ENCODE measurements around the gene MDM2.

DNA sequence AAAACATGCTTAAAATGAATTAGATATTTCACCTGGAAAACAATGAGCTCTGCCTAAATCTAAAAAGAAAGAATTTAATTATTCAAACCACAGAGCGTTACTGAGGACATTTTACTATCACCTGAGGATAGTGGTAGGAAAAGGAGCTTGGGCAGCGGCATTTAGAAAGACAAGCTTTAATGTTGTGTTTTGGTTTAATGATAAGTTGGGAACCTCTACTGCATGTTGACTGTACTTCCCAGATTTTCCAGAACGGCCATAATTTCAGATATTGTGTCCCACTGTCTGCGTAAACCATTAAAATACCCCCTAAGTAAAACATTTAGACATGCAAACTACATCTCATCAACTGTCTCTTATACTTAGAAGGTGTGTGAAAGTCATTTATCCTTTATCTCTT, 69.6 kb downstream of the MDM2 start:
- TF ChIP-seq, protein P1, sequence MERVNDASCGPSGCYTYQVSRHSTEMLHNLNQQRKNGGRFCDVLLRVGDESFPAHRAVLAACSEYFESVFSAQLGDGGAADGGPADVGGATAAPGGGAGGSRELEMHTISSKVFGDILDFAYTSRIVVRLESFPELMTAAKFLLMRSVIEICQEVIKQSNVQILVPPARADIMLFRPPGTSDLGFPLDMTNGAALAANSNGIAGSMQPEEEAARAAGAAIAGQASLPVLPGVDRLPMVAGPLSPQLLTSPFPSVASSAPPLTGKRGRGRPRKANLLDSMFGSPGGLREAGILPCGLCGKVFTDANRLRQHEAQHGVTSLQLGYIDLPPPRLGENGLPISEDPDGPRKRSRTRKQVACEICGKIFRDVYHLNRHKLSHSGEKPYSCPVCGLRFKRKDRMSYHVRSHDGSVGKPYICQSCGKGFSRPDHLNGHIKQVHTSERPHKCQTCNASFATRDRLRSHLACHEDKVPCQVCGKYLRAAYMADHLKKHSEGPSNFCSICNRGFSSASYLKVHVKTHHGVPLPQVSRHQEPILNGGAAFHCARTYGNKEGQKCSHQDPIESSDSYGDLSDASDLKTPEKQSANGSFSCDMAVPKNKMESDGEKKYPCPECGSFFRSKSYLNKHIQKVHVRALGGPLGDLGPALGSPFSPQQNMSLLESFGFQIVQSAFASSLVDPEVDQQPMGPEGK (CRISPR knock-in tag; IDR thresholded peaks at IDR 0.05; ENCODE audit: borderline replicate concordance) = no peak
- TF ChIP-seq ZNF8 (CRISPR knock-in tag; IDR thresholded peaks at IDR 0.05) (no peak), PPARA (CRISPR knock-in tag; IDR thresholded peaks at IDR 0.05; ENCODE audit: borderline replicate concordance) (no peak), OSR1 (CRISPR knock-in tag; IDR thresholded peaks at IDR 0.05) (no peak), ISL1 (CRISPR knock-in tag; IDR thresholded peaks at IDR 0.05) (no peak), ZFP30 (CRISPR knock-in tag; IDR thresholded peaks at IDR 0.05) (no peak), TCF4 (CRISPR knock-in tag; IDR thresholded peaks at IDR 0.05; ENCODE audit: borderline replicate concordance) (no peak), RARB (CRISPR knock-in tag; IDR thresholded peaks at IDR 0.05) (no peak), CSDC2 (CRISPR knock-in tag; IDR thresholded peaks at IDR 0.05) (no peak)
- TF ChIP-seq, protein P2, sequence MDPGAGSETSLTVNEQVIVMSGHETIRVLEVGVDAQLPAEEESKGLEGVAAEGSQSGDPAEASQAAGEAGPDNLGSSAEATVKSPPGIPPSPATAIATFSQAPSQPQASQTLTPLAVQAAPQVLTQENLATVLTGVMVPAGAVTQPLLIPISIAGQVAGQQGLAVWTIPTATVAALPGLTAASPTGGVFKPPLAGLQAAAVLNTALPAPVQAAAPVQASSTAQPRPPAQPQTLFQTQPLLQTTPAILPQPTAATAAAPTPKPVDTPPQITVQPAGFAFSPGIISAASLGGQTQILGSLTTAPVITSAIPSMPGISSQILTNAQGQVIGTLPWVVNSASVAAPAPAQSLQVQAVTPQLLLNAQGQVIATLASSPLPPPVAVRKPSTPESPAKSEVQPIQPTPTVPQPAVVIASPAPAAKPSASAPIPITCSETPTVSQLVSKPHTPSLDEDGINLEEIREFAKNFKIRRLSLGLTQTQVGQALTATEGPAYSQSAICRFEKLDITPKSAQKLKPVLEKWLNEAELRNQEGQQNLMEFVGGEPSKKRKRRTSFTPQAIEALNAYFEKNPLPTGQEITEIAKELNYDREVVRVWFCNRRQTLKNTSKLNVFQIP (CRISPR knock-in tag; IDR thresholded peaks at IDR 0.05; ENCODE audit: borderline replicate concordance, low read depth) = no peak
